Activated naive CD8-positive, alpha-beta T cell treated with anti-CD3 and anti-CD28 coated beads, Interleukin-2, amount 50 U/mL, for 24 hours (primary cell): ENCODE measurements around the gene CLCN7.
A peak's percentile ranks its signal among the peaks of the same experiment; 100 is the strongest.
"Not testable (repeated sequence)": the region's sequence is repeated elsewhere in the genome, so short reads cannot be mapped to it uniquely, and the experiment has no call there.

Experiments used
- ATAC-seq: fragments of 150-1000 bp; cut with Tn5 transposase; one replicate; pipeline ENCODE4 v1.10.0; 2021
- DNase-seq: peaks from one replicate; pipeline ENCODE4 v3.0.0; 2021
- H3K27ac Mint-ChIP-seq: one replicate; pipeline ENCODE4 v1.8.0; 2021; ENCODE audit warnings: mild to moderate bottlenecking, mixed read lengths
- H3K27me3 Mint-ChIP-seq: one replicate; pipeline ENCODE4 v1.8.0; 2021; ENCODE audit warnings: mixed read lengths
- H3K36me3 Mint-ChIP-seq: one replicate; pipeline ENCODE4 v1.8.0; 2021; ENCODE audit warnings: low read depth, mixed read lengths
- H3K4me1 Mint-ChIP-seq: one replicate; pipeline ENCODE4 v1.8.0; 2021; ENCODE audit warnings: mixed read lengths
- H3K4me3 Mint-ChIP-seq: one replicate; pipeline ENCODE4 v1.8.0; 2021; ENCODE audit warnings: mild to moderate bottlenecking, moderate library complexity, mixed read lengths
- H3K9me3 Mint-ChIP-seq: one replicate; pipeline ENCODE4 v1.8.0; 2021; ENCODE audit warnings: mixed read lengths

CLCN7 gene

DNA sequence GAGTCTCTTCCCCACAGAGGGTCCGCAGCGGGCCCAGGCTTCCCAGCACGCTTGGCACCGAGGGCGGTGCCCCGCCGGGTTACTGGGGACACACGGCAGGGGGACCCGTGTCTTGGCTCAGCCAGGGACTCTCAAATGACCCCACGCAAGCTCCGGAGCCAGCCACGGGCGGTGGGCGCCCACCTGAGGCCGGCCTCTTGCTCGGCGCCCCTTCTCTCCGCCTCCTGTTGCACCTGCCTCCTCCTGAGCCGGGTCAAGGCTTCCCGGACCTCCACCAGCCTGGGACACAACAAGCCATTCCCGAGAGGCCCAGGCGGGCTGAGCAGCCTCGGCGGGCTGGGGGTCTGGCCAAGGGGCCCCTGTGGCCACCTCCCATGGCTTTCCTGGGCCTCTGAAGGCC, 32.1 kb downstream of the CLCN7 start:
- H3K4me1 Mint-ChIP-seq = no peaks in the 10 kb centered on the region
- H3K9me3 Mint-ChIP-seq = no peaks in the 10 kb centered on the region
- no peak overlapping the region for H3K4me3 Mint-ChIP-seq
- DNase-seq (no peak), ATAC-seq (no peak)
- H3K27me3 Mint-ChIP-seq = no peaks in the 10 kb centered on the region
- H3K36me3 Mint-ChIP-seq = peaks cover 2% of the 10 kb centered on the region
- no peak overlapping the region for H3K27ac Mint-ChIP-seq

GRCh38 chr16:1441391-1441829, 33.4 kb downstream of the CLCN7 start:
- Mint-ChIP-seq H3K36me3 (peaks cover 2% of the 10 kb centered on the region), H3K9me3 (no peaks in the 10 kb centered on the region), H3K27ac (no peak overlapping the region), H3K27me3 (no peaks in the 10 kb centered on the region), H3K4me1 (no peaks in the 10 kb centered on the region), H3K4me3 (no peak overlapping the region)
- no peak for DNase-seq
- ATAC-seq = no peak

DNA sequence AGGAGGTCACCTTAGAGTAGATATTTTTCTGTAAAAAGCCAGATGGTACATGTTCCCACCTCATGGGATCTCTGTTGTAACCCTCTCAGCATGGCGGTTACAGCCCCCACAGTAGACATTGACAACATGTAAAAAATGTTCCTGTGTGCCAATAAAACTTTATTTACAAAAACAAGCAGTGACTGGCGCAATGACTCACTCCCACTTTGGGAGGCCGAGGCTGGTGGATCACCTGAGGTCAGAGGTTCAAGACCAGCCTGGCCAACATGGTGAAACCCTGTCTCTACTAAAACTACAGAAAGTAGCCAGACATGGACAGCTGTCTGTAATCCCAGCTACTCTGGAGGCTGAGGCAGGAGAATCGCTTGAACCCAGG, 35.1 kb downstream of the CLCN7 start:
- H3K27ac Mint-ChIP-seq, DNase-seq, H3K36me3 Mint-ChIP-seq, H3K4me3 Mint-ChIP-seq, H3K4me1 Mint-ChIP-seq, H3K27me3 Mint-ChIP-seq, H3K9me3 Mint-ChIP-seq, ATAC-seq: not testable (repeated sequence)

GRCh38 chr16:1439058-1439698, 35.6 kb downstream of the CLCN7 start:
- Mint-ChIP-seq H3K27ac (no peak overlapping the region), H3K4me3 (no peak overlapping the region), H3K27me3 (no peaks in the 10 kb centered on the region), H3K4me1 (no peaks in the 10 kb centered on the region), H3K9me3 (no peaks in the 10 kb centered on the region), H3K36me3 (no peaks in the 10 kb centered on the region)
- DNase-seq (no peak), ATAC-seq (no peak)

- no peak for DNase-seq
- Mint-ChIP-seq H3K36me3 (no peaks in the 10 kb centered on the region), H3K27ac (no peak overlapping the region), H3K4me1 (no peaks in the 10 kb centered on the region), H3K4me3 (no peak overlapping the region), H3K9me3 (no peaks in the 10 kb centered on the region), H3K27me3 (no peaks in the 10 kb centered on the region)
- no peak for ATAC-seq
These were observed 36.4 kb downstream of the CLCN7 start for GRCh38 chr16:1438229-1439057.

DNA sequence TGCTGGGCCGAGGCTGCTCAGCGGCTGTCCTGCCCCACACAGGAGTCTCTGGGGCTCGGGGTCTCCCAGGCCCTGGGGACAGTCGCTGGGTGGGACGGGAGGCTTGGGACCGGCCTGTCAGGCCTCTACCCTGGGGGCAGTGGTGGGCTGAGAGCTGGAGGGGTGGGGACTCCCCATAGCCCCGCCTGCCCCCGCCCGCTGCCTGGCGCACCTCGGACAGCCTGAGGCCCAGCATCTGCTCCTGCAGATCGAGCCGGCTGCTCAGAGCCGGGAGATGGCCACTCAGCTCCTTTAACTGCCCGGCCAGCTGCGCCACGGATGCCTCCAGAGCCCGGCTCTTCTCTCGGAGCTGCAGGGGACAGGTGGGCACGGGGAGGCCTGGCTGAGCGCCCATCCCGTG, 37.2 kb downstream of the CLCN7 start:
- DNase-seq = no peak
- ATAC-seq = no peak
- H3K4me3 Mint-ChIP-seq = no peak overlapping the region
- H3K27ac Mint-ChIP-seq = no peak overlapping the region
- H3K27me3 Mint-ChIP-seq = no peaks in the 10 kb centered on the region
- no peaks in the 10 kb centered on the region for H3K9me3 Mint-ChIP-seq
- no peaks in the 10 kb centered on the region for H3K4me1 Mint-ChIP-seq
- no peaks in the 10 kb centered on the region for H3K36me3 Mint-ChIP-seq

DNA sequence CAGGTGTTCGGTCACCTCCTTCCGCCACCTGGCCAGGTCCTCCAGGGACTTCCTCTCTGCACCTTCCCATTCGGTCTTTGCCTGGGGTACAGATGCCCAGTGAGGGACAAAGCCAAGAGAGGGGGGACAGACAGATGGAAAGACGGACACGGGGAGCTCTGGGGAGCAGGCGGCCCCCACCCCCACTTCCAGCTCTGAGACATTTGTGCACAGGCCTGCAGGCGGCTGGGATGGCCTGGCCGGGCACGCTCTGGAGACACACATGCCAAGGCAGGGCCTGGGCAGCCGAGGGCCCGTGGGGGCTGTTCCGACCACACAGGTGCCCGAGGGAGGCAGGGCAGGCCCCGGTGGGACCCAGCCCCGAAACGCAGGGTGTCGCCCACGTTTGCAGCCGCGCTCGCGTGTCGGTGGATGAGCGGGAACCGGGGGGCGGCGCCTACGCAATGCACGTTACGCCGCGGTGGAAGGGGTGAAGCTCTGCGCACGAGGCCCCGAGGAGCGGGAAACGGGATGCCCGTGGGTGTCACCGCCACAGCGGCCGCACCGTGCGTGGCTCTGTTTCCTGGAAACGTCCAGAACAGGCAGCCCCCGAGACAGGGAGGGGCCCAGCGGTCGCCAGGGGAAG, 38.0 kb downstream of the CLCN7 start:
- Mint-ChIP-seq H3K27me3 (no peaks in the 10 kb centered on the region), H3K4me3 (no peak overlapping the region), H3K4me1 (no peaks in the 10 kb centered on the region), H3K27ac (no peak overlapping the region), H3K9me3 (no peaks in the 10 kb centered on the region), H3K36me3 (no peaks in the 10 kb centered on the region)
- ATAC-seq (no peak), DNase-seq (no peak)

GRCh38 chr16:1435921-1436697, 38.7 kb downstream of the CLCN7 start:
- Mint-ChIP-seq H3K36me3 (no peaks in the 10 kb centered on the region), H3K9me3 (no peaks in the 10 kb centered on the region), H3K27ac (no peak overlapping the region), H3K4me3 (no peak overlapping the region), H3K4me1 (no peaks in the 10 kb centered on the region), H3K27me3 (no peaks in the 10 kb centered on the region)
- DNase-seq (no peak), ATAC-seq (no peak)

- H3K27ac Mint-ChIP-seq = no peak overlapping the region
- ATAC-seq (no peak), DNase-seq (no peak)
- no peak overlapping the region for H3K4me3 Mint-ChIP-seq
- H3K9me3 Mint-ChIP-seq = no peaks in the 10 kb centered on the region
- no peaks in the 10 kb centered on the region for H3K4me1 Mint-ChIP-seq
- no peaks in the 10 kb centered on the region for H3K36me3 Mint-ChIP-seq
- H3K27me3 Mint-ChIP-seq = no peaks in the 10 kb centered on the region
These were observed 39.9 kb downstream of the CLCN7 start for GRCh38 chr16:1434644-1435592.

- ATAC-seq = no peak
- Mint-ChIP-seq H3K27me3 (no peaks in the 10 kb centered on the region), H3K27ac (no peak overlapping the region), H3K4me3 (no peak overlapping the region), H3K36me3 (no peaks in the 10 kb centered on the region), H3K4me1 (no peaks in the 10 kb centered on the region), H3K9me3 (no peaks in the 10 kb centered on the region)
- DNase-seq = no peak
These were observed 41.1 kb downstream of the CLCN7 start for GRCh38 chr16:1433756-1434155.

DNA sequence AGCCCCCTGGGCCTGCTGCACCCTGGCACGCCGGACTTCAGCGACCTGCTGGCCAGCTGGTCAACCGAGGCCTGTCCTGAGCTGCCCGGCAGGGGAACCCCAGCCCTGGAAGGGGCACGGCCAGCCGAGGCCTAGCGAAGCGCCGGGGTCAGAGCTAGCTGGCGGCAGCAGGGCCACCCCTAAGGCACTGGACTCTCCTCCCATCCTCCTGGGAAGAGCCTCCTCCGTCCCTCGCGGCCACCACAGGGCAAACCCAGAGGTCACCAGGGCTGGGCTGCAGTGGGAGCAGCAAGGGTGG, 41.6 kb downstream of the CLCN7 start:
- ATAC-seq (no peak), DNase-seq (no peak)
- no peak overlapping the region for H3K4me3 Mint-ChIP-seq

GRCh38 chr16:1432388-1433262, 42.2 kb downstream of the CLCN7 start:
- no peak for ATAC-seq
- peak overlapping the region; percentile 29 for H3K4me3 Mint-ChIP-seq
- peak overlapping the region; percentile 35 for H3K27ac Mint-ChIP-seq

More for the DNA sequence above, 41.6 kb downstream of the CLCN7 start:
- Mint-ChIP-seq H3K9me3 (no peaks in the 10 kb centered on the region), H3K36me3 (no peaks in the 10 kb centered on the region), H3K27ac (no peak overlapping the region), H3K4me1 (no peaks in the 10 kb centered on the region), H3K27me3 (no peaks in the 10 kb centered on the region)

More at GRCh38 chr16:1432388-1433262, 42.2 kb downstream of the CLCN7 start:
- H3K9me3 Mint-ChIP-seq = no peaks in the 10 kb centered on the region
- DNase-seq = no peak
- no peaks in the 10 kb centered on the region for H3K36me3 Mint-ChIP-seq
- H3K4me1 Mint-ChIP-seq = no peaks in the 10 kb centered on the region
- no peaks in the 10 kb centered on the region for H3K27me3 Mint-ChIP-seq
